Mucosa of rectum (tissue), 2 donors: ENCODE measurements around the gene RAB7A.

Source experiments
- H3K27ac ChIP-seq, 2 donors: one replicate each; pipeline ENCODE4 v1.7.0; 2013; ENCODE audit warnings: inconsistent platforms in 2 of 2, low read depth in 2 of 2, low read length in 2 of 2
- H3K27me3 ChIP-seq, 2 donors: one replicate each; pipeline ENCODE4 v1.7.0; 2013; ENCODE audit warnings: low read length in 2 of 2; ENCODE audit not compliant: control insufficient read depth in 2 of 2, insufficient read depth in 2 of 2
- H3K36me3 ChIP-seq, 2 donors: one replicate each; pipeline ENCODE4 v1.7.0; 2013; ENCODE audit warnings: low read length in 2 of 2; ENCODE audit not compliant: control insufficient read depth in 2 of 2, insufficient read depth in 2 of 2
- H3K4me1 ChIP-seq, 2 donors: one replicate each; pipeline ENCODE4 v1.7.0; 2013; ENCODE audit warnings: low read length in 2 of 2, mild to moderate bottlenecking in 1 of 2; ENCODE audit not compliant: control insufficient read depth in 2 of 2, insufficient read depth in 2 of 2
- H3K4me3 ChIP-seq, 2 donors: one replicate each; pipeline ENCODE4 v1.7.0; 2013; ENCODE audit warnings: low read length in 2 of 2
- H3K9ac ChIP-seq, 2 donors: one replicate each; pipeline ENCODE4 v1.7.0; 2013; ENCODE audit warnings: low read length in 2 of 2, low read depth in 1 of 2, mild to moderate bottlenecking in 1 of 2
- H3K9me3 ChIP-seq, 2 donors: one replicate each; pipeline ENCODE4 v1.7.0; 2013; ENCODE audit warnings: low read length in 2 of 2; ENCODE audit not compliant: control insufficient read depth in 2 of 2
- donor health status: healthy.
- donor health status: Normal muscosa, but diverticular disease.

The RAB7A gene

GRCh38 chr3:128784232-128784631 is 58.2 kb downstream of the RAB7A start:
- H3K4me3 ChIP-seq = no peak overlapping the region
- H3K27ac ChIP-seq = no peak overlapping the region

GRCh38 chr3:128784843-128785242 is 58.9 kb downstream of the RAB7A start:
- Histone ChIP-seq H3K9ac (no peak overlapping the region), H3K27ac (no peak overlapping the region), H3K4me1 (peaks cover 17 to 28% of the 10 kb centered on the region in 2 donors), H3K4me3 (no peak overlapping the region), H3K36me3 (no peaks in the 10 kb centered on the region), H3K9me3 (no peaks in the 10 kb centered on the region), H3K27me3 (no peaks in the 10 kb centered on the region)

More at GRCh38 chr3:128784232-128784631, 58.2 kb downstream of the RAB7A start:
- Histone ChIP-seq H3K27me3 (no peaks in the 10 kb centered on the region), H3K9me3 (no peaks in the 10 kb centered on the region), H3K9ac (no peak overlapping the region), H3K36me3 (no peaks in the 10 kb centered on the region), H3K4me1 (peaks cover 17 to 34% of the 10 kb centered on the region in 2 donors)

DNA sequence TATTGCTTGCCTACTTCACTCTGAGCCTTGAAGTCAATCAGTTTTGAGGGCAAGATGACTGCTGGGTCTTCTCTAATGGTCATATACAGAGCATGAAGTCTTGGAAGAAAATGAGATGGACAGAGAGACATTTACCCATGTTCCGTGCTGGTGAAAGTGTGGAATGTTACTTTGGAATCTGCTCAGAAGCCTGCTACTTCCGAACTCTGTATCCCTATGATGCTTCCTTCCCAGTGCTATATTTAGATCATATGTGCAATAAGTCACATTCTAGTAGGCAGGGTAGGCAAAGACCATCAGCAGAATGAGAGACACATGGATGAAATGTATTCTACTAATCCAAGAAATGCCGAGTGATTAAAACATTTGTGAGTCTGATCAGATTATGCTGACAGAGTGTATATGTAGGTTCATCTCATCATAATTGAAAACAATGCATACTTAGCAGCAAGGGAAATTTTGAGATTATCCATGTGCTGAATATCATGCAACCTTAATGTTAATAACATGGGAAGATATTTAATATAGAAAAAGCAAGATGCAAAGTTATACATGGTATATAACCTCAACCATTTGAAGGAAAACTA is 60.5 kb downstream of the RAB7A start:
- Histone ChIP-seq H3K36me3 (no peaks in the 10 kb centered on the region), H3K4me3 (no peak overlapping the region), H3K4me1 (peaks cover 12 to 20% of the 10 kb centered on the region in 2 donors), H3K9me3 (no peaks in the 10 kb centered on the region), H3K9ac (no peak overlapping the region), H3K27me3 (no peaks in the 10 kb centered on the region), H3K27ac (no peak overlapping the region)

- H3K27me3 ChIP-seq = no peaks in the 10 kb centered on the region
- no peaks in the 10 kb centered on the region for H3K9me3 ChIP-seq
- H3K4me3 ChIP-seq = no peak overlapping the region
- peaks cover 7 to 13% of the 10 kb centered on the region in 2 donors for H3K4me1 ChIP-seq
- H3K9ac ChIP-seq = no peak overlapping the region
- H3K36me3 ChIP-seq = no peaks in the 10 kb centered on the region
- H3K27ac ChIP-seq = no peak overlapping the region
These were observed 61.6 kb downstream of the RAB7A start for GRCh38 chr3:128787256-128788253.

DNA sequence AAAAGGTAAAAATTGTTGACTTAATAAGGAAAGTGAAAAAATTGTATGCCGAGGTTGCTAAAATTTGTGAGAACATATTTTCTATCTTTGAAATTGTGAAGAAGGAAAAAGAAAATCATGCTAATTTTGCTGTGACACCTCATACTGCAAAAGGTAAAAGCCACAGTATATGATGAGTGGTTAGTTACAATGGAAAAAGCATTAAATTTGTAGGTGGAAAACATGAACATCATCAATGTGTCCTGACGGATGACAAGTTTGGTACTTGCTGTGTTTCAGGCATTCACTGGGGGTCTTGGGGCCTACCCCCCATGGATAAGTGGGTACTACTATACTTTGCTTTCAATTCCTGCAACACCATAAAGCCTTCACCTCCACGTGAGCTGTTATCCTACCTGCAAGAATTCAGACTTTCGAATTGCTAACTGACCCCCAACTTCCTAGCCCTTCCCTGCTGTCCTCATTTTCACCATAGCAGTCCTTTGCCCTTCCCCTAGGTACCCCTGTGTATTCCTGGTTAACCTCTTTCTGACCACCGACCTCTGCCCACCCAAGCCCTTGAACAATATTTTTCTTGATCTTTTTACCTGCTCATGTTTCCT is 62.4 kb downstream of the RAB7A start:
- no peaks in the 10 kb centered on the region for H3K36me3 ChIP-seq
- H3K9ac ChIP-seq = no peak overlapping the region
- no peaks in the 10 kb centered on the region for H3K9me3 ChIP-seq
- H3K4me1 ChIP-seq = peaks cover 4 to 10% of the 10 kb centered on the region in 2 donors
- H3K27me3 ChIP-seq = no peaks in the 10 kb centered on the region
- peak overlapping the region in 1 of 2 donors; percentile 7 for H3K27ac ChIP-seq
- no peak overlapping the region for H3K4me3 ChIP-seq

DNA sequence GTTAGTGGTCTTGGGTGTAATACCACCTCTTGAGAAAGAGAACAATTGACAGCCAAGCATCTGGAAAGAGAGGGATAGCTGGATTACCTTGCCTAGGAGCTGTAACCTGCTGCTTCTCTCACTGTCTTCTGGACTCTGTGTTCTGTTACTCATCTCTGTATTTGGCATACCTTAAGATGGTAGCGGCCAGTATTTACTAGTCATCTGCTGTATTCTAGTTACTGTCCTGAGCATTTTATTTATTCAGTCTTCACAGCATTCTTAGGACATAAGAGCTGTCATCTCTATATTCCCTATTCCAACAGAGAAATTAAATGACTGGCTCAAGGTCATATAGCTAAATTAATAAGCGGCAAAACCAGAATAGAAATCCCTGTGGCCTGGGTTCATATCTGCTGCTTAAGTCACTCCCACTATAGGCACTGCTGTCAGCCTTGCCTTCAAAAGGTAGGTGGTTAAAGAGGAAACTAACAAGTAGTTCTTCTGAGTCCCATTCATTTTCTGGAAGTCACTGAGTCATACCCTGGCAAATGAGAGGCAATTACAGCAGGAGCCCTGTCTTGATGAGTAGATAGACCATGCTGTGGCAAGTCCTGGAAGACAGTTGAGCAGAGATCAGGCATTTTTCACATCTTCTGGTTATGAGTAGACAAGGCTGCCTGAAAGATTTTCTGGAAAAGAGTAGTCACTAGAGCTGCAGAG is 68.2 kb downstream of the RAB7A start:
- Histone ChIP-seq H3K4me1 (peaks cover 3 to 6% of the 10 kb centered on the region in 2 donors), H3K27ac (no peak overlapping the region)

GRCh38 chr3:128794770-128795649 is 69.0 kb downstream of the RAB7A start:
- Histone ChIP-seq H3K4me1 (peaks cover 3 to 6% of the 10 kb centered on the region in 2 donors), H3K4me3 (peak overlapping the region in 1 of 2 donors; percentile 20), H3K36me3 (peaks cover 31 to 39% of the 10 kb centered on the region in 2 donors), H3K9ac (no peak overlapping the region), H3K27me3 (no peaks in the 10 kb centered on the region), H3K9me3 (no peaks in the 10 kb centered on the region), H3K27ac (no peak overlapping the region)

More for the DNA sequence above, 68.2 kb downstream of the RAB7A start:
- Histone ChIP-seq H3K27me3 (no peaks in the 10 kb centered on the region), H3K4me3 (no peak overlapping the region), H3K9ac (no peak overlapping the region), H3K36me3 (peaks cover 23 to 33% of the 10 kb centered on the region in 2 donors), H3K9me3 (no peaks in the 10 kb centered on the region)

- Histone ChIP-seq H3K27me3 (no peaks in the 10 kb centered on the region), H3K9me3 (no peaks in the 10 kb centered on the region), H3K4me1 (peaks cover 4 to 9% of the 10 kb centered on the region in 2 donors), H3K4me3 (no peak overlapping the region), H3K27ac (no peak overlapping the region), H3K36me3 (peaks cover 34 to 42% of the 10 kb centered on the region in 2 donors), H3K9ac (no peak overlapping the region)
These were observed 73.7 kb downstream of the RAB7A start for GRCh38 chr3:128799653-128800052.
